Transverse colon (tissue), 3 donors: Measurements from ENCODE around the gene NSD1.

Source experiments
- CTCF ChIP-seq, 5 experiments: fragments of 200-600 bp in 3 of 5; fragments of 450-650 bp in 2 of 5; sonication (generic) in 3 of 5; IDR thresholded peaks; 1 replicate in 2 of 5; 2 replicates in 3 of 5; pipeline ENCODE4 v1.5.1; 2016 to 2017; ENCODE audit warnings: antibody characterized with exemption in 5 of 5, inconsistent platforms in 3 of 5, mild to moderate bottlenecking in 2 of 5, moderate library complexity in 1 of 5
- POLR2A ChIP-seq: fragments of 450-650 bp; IDR thresholded peaks from one replicate; pipeline ENCODE4 v1.6.1; 2016; ENCODE audit warnings: antibody characterized with exemption, mild to moderate bottlenecking, moderate library complexity

- no peak for TF ChIP-seq CTCF (IDR thresholded peaks at IDR 0.05)
- no peak for TF ChIP-seq POLR2A
Observed at GRCh38 chr5:177128551-177128981, 5.0 kb upstream of the NSD1 start.
